NOMO-1 (cell line): ENCODE data around the gene PTK7.

Source experiments
- DNase-seq, 2 experiments: peaks; one replicate each; lab custom pipeline; 2025; ENCODE audit not compliant: unreplicated experiment in 2 of 2; lab: John Stamatoyannopoulos, UW

The PTK7 gene

GRCh38 chr6:43082806-43083655, 6.9 kb downstream of the PTK7 start:
- no peak for DNase-seq

GRCh38 chr6:43086022-43086658, 10.0 kb downstream of the PTK7 start:
- DNase-seq, result no peak

GRCh38 chr6:43088654-43089056, 12.5 kb downstream of the PTK7 start:
- DNase-seq, result no peak

- no peak for DNase-seq
These were observed 13.4 kb downstream of the PTK7 start for GRCh38 chr6:43089467-43089866.

GRCh38 chr6:43089874-43090558, 13.9 kb downstream of the PTK7 start:
- DNase-seq, result no peak

GRCh38 chr6:43090559-43090956, 14.4 kb downstream of the PTK7 start:
- no peak for DNase-seq

- no peak for DNase-seq
These were observed 14.9 kb downstream of the PTK7 start for GRCh38 chr6:43091020-43091419.

- no peak for DNase-seq
These were observed 15.4 kb downstream of the PTK7 start for GRCh38 chr6:43091436-43091991.

- DNase-seq, result no peak
These were observed 16.5 kb downstream of the PTK7 start for GRCh38 chr6:43092635-43093034.

- DNase-seq, result no peak
These were observed 17.5 kb downstream of the PTK7 start for GRCh38 chr6:43093436-43094289.

GRCh38 chr6:43095939-43096338, 19.8 kb downstream of the PTK7 start:
- DNase-seq, result no peak

- no peak for DNase-seq
These were observed 20.5 kb downstream of the PTK7 start for GRCh38 chr6:43096451-43097097.

GRCh38 chr6:43097098-43097489, 21.0 kb downstream of the PTK7 start:
- no peak for DNase-seq

GRCh38 chr6:43097502-43097901, 21.4 kb downstream of the PTK7 start:
- no peak for DNase-seq

GRCh38 chr6:43101497-43101896, 25.4 kb downstream of the PTK7 start:
- no peak for DNase-seq

GRCh38 chr6:43103253-43103876, 27.3 kb downstream of the PTK7 start:
- no peak for DNase-seq

GRCh38 chr6:43105538-43106222, 29.6 kb downstream of the PTK7 start:
- no peak for DNase-seq

- DNase-seq, result no peak
These were observed 31.4 kb downstream of the PTK7 start for GRCh38 chr6:43107344-43108062.
